Hepatocyte (in vitro differentiated cells): ENCODE measurements around the gene NDST4.

ENCODE experiments used
- EZH2 ChIP-seq: fragments of 200-600 bp; sonication (generic); IDR thresholded peaks from 2 replicates; pipeline ENCODE4 v1.6.1; 2016; ENCODE audit warnings: antibody characterized with exemption, mild to moderate bottlenecking, borderline replicate concordance
- EZH2phosphoT487 ChIP-seq: fragments of 200-600 bp; sonication (generic); IDR thresholded peaks from one replicate; pipeline ENCODE4 v1.6.1; 2018; ENCODE audit warnings: antibody characterized with exemption, mild to moderate bottlenecking, low read depth, moderate library complexity; ENCODE audit not compliant: unreplicated experiment, severe bottlenecking
- TF ChIP-seq, protein P1 (sequence below): fragments of 200-600 bp; sonication (generic); IDR thresholded peaks from 2 replicates; pipeline ENCODE4 v1.5.1; 2016; ENCODE audit warnings: antibody characterized with exemption, mild to moderate bottlenecking; ENCODE audit not compliant: poor library complexity

DNA sequence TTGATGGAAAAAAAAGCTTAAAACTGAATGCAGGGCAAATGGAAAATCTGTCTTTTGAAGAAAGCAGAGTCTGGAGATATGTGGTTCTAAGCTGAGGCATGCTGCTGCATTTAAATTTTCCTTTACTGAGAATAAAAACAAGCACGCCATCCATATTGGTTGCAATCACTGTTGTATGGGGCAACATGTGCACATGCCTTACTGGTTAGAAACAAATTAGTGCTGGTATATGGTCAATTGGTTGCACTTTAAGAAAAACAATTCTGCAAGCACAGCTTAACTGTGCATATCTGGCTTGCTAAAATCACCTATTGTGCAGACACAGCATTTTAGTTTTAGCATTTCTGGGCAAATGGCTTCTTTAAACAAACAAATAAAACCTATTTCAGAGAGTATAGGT, 239.1 kb downstream of the NDST4 start:
- TF ChIP-seq, protein P1, sequence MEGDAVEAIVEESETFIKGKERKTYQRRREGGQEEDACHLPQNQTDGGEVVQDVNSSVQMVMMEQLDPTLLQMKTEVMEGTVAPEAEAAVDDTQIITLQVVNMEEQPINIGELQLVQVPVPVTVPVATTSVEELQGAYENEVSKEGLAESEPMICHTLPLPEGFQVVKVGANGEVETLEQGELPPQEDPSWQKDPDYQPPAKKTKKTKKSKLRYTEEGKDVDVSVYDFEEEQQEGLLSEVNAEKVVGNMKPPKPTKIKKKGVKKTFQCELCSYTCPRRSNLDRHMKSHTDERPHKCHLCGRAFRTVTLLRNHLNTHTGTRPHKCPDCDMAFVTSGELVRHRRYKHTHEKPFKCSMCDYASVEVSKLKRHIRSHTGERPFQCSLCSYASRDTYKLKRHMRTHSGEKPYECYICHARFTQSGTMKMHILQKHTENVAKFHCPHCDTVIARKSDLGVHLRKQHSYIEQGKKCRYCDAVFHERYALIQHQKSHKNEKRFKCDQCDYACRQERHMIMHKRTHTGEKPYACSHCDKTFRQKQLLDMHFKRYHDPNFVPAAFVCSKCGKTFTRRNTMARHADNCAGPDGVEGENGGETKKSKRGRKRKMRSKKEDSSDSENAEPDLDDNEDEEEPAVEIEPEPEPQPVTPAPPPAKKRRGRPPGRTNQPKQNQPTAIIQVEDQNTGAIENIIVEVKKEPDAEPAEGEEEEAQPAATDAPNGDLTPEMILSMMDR = no peak
- TF ChIP-seq EZH2 (no peak), EZH2phosphoT487 (no peak)
